Measurements from ENCODE around the gene ALPK3.
"Not testable (repeated sequence)": the region's sequence is repeated elsewhere in the genome, so short reads cannot be mapped to it uniquely, and the experiment has no call there.

The ALPK3 gene

GRCh38 chr15:84876269-84876668 is 59.1 kb downstream of the ALPK3 start:
- no peak for DNase-seq

DNA sequence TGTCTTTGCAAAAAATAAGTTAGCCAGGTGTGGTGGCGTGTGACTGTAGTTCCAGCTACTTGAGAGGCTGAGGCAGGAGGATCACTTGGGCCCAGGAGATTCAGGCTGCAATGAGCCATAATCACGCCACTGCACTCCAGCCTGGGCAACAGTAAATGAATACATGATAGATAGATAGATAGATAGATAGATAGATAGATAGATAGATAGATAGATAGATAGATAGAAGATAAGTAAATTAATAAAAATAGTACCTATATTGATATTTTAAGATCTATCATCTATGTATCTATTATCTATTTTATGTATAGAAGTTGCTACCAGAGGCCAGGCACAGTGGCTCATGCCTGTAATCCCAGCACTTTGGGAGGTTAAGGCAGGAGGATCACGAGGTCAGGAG is 60.5 kb downstream of the ALPK3 start:
- not testable (repeated sequence) for DNase-seq

- DNase-seq: peak; percentile 13
These were observed 61.3 kb downstream of the ALPK3 start for GRCh38 chr15:84878504-84878903.

GRCh38 chr15:84879088-84879780 is 62.1 kb downstream of the ALPK3 start:
- DNase-seq: no peak

- DNase-seq: no peak
These were observed 62.9 kb downstream of the ALPK3 start for GRCh38 chr15:84880007-84880406.

- DNase-seq: no peak
These were observed 63.8 kb downstream of the ALPK3 start for GRCh38 chr15:84880822-84881519.

DNA sequence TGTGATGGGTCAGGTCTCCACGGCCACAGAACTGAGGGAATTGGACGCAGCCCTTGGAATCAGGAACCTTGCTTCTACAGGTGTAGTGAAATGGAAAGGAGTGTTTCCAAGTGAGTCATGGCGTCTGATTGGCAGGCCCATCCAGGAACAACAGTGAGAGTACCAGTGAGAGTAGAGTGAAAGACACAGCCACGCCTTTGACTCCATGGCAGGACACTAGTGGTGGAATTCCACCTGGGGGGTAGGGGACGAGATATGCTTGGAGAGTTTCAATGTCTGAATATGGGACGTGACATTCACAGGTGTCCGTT is 64.3 kb downstream of the ALPK3 start:
- DNase-seq: no peak

- DNase-seq: no peak
These were observed 66.3 kb downstream of the ALPK3 start for GRCh38 chr15:84883466-84883865.

DNA sequence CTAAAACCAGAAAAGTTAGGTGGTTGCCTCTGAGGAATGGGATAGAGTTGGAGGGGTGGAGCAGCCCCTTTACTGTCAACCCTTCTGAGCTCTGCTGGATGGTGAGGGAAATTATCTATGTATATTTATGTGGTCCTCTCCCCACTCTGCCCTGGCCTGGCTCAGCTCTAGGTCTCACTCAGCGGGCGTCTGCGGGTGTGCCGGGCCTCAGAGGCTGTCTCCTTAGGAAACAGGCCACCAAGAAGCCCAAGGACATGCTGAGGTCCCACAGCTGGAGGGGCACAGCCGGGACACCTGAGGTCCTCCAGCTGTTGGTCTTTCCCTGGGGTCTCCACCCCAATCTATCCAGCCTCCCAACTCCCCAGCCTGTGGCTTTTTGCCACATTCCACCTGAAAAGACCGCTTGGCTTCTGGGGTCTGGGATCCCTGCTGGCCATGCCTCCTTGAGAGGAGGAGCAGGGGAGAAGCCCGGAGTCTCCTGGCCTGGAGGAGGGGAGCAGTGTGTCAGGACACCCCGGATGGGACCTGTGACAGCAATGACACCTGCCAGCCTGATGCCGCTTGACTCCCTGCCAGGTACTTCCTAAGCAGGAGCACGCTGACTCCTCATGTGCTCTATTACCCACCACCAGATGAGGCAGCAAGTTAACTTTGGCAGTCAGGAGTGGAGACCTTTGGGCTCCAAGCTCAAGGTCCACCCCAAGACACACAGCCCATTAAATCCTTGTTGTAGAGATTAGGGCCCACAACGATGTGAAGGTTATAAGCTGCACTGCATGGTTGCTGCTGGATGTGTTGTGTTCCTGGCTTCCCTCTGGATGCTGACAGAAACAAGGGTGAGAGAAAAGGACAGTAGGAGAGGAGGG is 67.0 kb downstream of the ALPK3 start, which contains the start of gene SLC28A1:
SLC28A1 (plus strand) TSS at position 747 of the 866 bp plus-strand sequence. CDS start 3,099 bp downstream, outside the sequence.
- DNase-seq: no peak

DNA sequence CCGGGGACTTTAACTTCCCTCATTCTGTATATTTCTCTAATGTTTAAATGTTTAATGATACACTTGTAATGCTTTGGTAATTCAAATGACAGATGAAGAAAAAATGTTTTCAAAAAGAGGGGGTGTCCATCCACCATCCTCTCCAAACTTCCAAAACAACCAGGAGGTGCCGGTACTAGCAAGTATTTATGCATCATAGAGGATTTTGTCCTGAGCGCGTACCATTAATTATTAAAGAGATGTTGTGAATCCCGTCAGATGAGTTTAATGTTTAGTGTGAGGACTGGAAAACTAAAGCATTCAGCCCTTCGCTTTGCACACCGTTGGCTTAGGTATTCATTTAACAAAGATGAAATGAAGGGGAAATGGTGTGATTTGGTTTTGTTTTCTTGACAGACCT is 68.6 kb downstream of the ALPK3 start:
- no peak for DNase-seq

DNA sequence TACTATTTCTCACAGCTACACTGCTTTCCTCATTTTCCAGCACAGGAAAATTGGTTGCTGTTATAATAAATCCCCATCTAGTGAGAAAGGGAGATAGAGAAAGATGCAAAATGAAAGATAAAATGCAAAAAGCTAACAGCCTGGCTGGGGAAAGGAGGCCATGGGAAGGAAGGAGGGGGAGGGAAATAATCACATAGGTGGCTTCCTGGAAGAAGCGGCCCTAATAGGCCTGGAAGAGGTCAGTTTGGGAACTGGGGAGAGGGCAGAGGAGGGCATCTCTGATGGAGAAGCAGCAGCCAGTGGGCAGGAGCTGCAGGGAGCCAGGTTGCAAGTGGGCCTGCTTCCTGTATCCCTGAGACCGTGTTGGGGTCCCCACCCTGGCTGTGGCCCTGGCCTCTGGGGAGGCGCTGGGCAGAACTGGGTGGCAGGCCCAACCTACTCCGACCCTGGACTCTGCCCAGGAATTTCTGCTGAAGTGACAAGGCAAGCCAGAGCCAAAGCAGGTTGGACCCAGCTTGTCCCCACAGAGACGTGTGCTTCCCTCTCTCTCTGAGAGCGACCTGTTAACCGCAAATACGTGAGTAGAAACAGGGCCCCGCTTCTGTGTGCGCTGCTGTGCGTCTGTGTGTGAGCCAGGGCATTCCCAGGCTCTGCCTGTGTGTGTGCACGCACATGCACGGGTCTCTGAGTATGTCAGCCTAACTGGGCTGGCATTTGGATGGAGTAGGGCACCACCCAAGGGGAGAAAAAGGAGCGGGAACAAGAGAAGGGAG is 69.2 kb downstream of the ALPK3 start:
- no peak for DNase-seq

GRCh38 chr15:84886984-84887299 is 69.8 kb downstream of the ALPK3 start:
- no peak for DNase-seq

DNA sequence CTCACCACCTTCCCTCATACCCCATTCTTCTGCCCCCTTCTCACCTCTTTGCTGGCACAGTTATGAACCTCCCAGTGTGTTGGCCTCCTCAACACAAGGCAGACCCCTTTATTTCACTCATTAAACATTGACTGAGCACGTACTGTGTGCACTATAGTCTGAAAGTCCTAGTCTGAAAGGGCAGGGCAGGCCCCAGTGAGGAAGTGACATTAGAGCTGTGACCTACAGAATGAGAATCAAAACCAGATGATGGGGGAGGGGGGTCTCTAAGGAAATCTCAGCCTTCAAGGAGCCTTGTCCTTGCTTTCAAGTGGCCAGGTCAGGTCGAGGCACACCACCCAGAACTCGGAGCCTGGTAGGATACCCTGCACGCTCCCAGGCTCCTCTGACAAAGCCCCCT is 70.8 kb downstream of the ALPK3 start:
- no peak for DNase-seq

- no peak for DNase-seq
These were observed 71.5 kb downstream of the ALPK3 start for GRCh38 chr15:84888639-84889038.

DNA sequence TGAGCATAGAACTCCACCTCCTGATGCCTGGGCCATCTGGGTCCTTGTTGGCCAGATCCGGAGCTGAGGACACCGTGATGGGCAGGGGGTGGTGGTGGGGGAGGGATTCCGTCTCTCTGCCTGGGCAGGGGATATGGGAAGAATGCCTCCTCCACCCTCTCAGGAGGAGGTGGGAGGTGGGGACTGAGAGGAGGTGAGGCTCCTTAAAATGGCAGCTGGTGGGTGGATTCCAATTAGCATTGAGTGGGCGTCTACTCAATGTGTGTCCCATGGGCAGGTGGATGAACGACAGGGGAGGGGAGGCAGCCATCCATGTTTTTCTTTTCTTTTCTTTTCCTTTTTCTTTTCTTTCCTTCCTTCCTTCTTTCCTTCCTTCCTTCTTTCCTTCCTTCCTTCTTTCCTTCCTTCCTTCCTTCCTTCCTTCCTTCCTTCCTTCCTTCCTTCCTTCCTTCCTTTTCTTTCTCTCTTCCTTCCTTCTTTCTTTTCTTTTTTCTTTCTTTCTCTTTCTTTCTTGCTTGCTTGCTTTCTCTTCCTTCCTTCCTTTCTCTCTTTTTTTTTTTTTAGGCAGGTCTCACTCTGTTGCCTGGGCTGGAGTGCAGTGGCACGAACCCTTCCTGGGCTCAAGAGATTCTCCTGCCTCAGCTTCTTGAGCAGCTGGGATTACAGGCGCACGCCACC is 72.3 kb downstream of the ALPK3 start:
- no peak for DNase-seq

GRCh38 chr15:84889991-84890669 is 73.0 kb downstream of the ALPK3 start:
- DNase-seq: no peak

DNA sequence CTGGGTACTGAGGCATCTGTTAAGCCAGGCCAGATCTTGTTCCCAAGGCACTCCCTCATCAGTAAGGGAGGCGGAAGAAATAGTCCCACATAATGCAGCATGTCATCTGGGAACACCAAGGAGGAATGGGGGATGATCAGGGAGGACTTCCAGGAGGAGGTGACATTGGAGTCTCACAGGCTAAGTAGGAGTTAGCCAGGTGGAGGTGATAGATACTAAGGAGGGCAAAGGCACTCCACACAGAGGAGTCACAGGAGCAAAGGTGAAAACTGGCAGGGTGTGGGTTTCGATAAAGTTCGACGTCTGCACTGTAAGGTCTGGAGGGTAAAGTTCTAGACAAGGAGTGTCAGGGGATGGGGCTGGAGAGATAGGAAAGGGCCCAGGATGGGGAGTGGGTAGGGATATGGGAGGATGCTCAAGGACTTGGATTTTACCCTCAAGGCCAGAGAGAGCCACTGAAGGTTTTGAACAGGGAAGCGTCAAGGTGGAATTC is 73.6 kb downstream of the ALPK3 start:
- no peak for DNase-seq

GRCh38 chr15:84891339-84891738 is 74.2 kb downstream of the ALPK3 start:
- DNase-seq: no peak

DNA sequence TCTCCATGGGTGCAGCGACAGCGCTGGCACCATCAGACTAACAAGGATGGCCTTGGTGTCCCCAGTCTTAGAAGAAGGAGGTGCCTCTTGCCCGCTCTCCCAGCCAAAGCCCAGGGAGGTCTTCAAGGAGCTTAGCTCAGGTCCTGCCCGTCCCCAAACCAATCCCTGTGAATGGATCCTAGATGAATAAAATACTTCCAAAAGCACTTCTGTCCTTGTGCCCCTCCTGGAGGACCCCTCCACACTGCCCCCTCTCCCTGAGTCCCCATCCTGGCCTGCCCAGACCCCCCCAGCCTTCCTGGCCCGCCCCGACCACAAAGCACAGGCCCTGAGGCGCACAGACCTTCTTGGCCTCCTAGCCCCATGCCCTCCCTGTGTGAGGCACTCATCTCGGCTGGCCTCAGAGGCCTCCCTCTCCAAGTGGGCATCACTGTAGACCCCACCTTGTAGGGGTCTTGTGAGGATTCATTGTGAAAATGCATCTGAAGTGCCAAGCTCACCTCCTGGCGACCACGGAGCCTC is 75.7 kb downstream of the ALPK3 start:
- DNase-seq: no peak

DNA sequence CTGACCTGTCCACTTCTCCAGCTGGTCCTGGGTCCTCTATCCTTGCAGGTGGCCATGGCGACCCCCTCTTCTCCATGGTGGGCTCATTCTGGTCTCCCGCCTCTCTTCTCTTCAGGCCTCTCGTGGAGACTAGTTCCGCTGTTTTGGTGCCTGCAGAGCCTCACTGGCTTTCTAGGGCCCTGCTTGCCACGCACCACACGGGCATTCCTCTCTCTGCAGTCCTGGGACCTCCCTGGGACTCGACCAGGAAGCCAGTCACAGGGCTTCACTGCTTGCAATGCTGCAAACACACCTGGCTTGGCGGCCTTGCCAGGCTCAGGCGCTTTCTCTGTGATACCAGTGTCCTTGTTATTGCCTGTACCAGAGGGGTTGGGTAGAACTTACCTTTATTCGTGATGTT is 76.5 kb downstream of the ALPK3 start:
- DNase-seq: no peak

DNA sequence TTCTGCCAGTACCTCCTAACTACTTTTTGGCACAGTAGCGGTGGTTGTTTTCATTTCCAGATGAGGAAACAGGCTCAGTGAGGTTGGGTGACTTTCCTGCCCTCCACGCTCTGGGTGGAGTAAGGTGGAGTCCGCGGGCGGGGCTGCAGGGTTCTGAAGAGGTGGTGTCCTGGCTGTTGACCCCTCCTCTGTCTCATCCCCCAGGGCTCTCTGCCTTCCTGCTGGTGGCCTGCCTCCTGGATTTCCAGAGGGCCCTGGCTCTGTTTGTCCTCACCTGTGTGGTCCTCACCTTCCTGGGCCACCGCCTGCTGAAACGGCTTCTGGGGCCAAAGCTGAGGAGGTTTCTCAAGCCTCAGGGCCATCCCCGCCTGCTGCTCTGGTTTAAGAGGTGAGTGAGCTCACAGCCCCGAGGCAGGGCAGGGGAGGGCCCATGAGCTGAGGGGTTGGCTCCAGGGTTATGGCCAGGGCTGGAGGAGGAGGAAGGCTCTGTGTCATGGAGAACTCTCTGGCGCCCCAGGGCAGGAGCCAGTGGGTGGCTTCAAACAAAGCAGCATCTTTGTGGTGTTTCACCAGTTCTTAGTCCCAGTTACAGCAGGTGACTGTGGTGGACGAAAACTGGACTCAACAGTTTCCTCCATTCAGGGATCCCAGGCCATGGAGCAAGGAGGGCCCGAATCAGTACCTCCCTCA is 77.7 kb downstream of the ALPK3 start:
- DNase-seq: no peak

All from NCI-H510A (cell line).